Left lobe of liver (tissue), 2 donors: ENCODE results near the gene ZFYVE28. TPM values are rescaled to one million over a fixed set of nuclear protein-coding genes. Genes with fewer than 3 reads are reported as not detected.
"Not testable (repeated sequence)": the region's sequence is repeated elsewhere in the genome, so short reads cannot be mapped to it uniquely, and the experiment has no call there.

Experiments
- ATAC-seq: fragments of 200-7000 bp; cut with Tn5 transposase; one replicate; pipeline ENCODE4 v1.9.1; 2020; ENCODE audit warnings: mild to moderate bottlenecking, moderate library complexity
- DNase-seq: peaks from one replicate; pipeline ENCODE4 v3.0.0-alpha.2; 2020; ENCODE audit warnings: low spot score
- total RNA-seq: library from RNA; stranded (reverse); gene quantifications from one replicate; pipeline ENCODE4 v1.2.1, GENCODE V29; 2021
- donor health status: DM: no; HTN: no; CAD: no; lungs with moderate emphysema.
- donor health status: DM: no; HTN: yes; CAD: no.

The ZFYVE28 gene
- total RNA-seq, result 12.7 TPM

GRCh38 chr4:2417765-2418649 is at the start of gene ZFYVE28:
ZFYVE28 (minus strand) TSS chr4:2418645; CDS start chr4:2418323, 322 bp downstream.
- DNase-seq, result no peak
- no peak for ATAC-seq

- not testable (repeated sequence) for DNase-seq, ATAC-seq
Measured at GRCh38 chr4:2465544-2465943, 47.1 kb upstream of the ZFYVE28 start.

- ATAC-seq, result no peak
- no peak for DNase-seq
Measured at GRCh38 chr4:2465032-2465431, 46.6 kb upstream of the ZFYVE28 start.

GRCh38 chr4:2462992-2463762 is 44.7 kb upstream of the ZFYVE28 start:
- DNase-seq (no peak), ATAC-seq (no peak)

GRCh38 chr4:2462218-2462991 is 44.0 kb upstream of the ZFYVE28 start:
- ATAC-seq, result peak; percentile 96
- peak; percentile 67 for DNase-seq

GRCh38 chr4:2461246-2461960 is 43.0 kb upstream of the ZFYVE28 start:
- ATAC-seq, result no peak
- no peak for DNase-seq

GRCh38 chr4:2459589-2460349 is 41.3 kb upstream of the ZFYVE28 start:
- DNase-seq (no peak), ATAC-seq (no peak)

- DNase-seq, result no peak
- no peak for ATAC-seq
Measured at GRCh38 chr4:2458546-2459491, 40.4 kb upstream of the ZFYVE28 start.

- DNase-seq (no peak), ATAC-seq (no peak)
Measured at GRCh38 chr4:2457481-2458295, 39.2 kb upstream of the ZFYVE28 start.

GRCh38 chr4:2451821-2452785 is 33.7 kb upstream of the ZFYVE28 start:
- ATAC-seq, result no peak

GRCh38 chr4:2451036-2451520 is 32.6 kb upstream of the ZFYVE28 start:
- DNase-seq, result no peak
- ATAC-seq, result no peak

More at GRCh38 chr4:2451821-2452785, 33.7 kb upstream of the ZFYVE28 start:
- no peak for DNase-seq

GRCh38 chr4:2450394-2451035 is 32.1 kb upstream of the ZFYVE28 start:
- no peak for DNase-seq
- ATAC-seq, result no peak

GRCh38 chr4:2449511-2450392 is 31.3 kb upstream of the ZFYVE28 start:
- no peak for DNase-seq

GRCh38 chr4:2449051-2449450 is 30.6 kb upstream of the ZFYVE28 start:
- ATAC-seq (no peak), DNase-seq (no peak)

More at GRCh38 chr4:2449511-2450392, 31.3 kb upstream of the ZFYVE28 start:
- no peak for ATAC-seq

GRCh38 chr4:2448589-2448988 is 30.1 kb upstream of the ZFYVE28 start:
- DNase-seq, result no peak
- ATAC-seq, result no peak
